A549 (cell line): ENCODE results near the gene NDUFA12. TPM values are rescaled to one million over a fixed set of nuclear protein-coding genes. Genes with fewer than 3 reads are reported as not detected.

Experiments
- ATAC-seq, 2 experiments: fragments of 200-7000 bp in 1 of 2; fragments of >200 bp in 1 of 2; cut with Nextera tagmentation in 1 of 2; cut with Tn5 transposase in 1 of 2; 3 replicates each; pipeline versions ENCODE4 v1.8.0 to v1.9.1; 2018 to 2020; ENCODE audit warnings: mild to moderate bottlenecking in 1 of 2, moderate library complexity in 1 of 2
- CTCF ChIA-PET: fragments of 300-600 bp; sonication (Branson Sonifier 250); formaldehyde crosslinking; extraction: SDS; loops from one replicate; lab custom pipeline; 2021; ENCODE audit warnings: antibody characterized with exemption, inconsistent platforms; lab: Yijun Ruan, JAX
- POLR2A ChIA-PET: fragments of 350-600 bp; formaldehyde crosslinking; extraction: SDS; loops from one replicate; lab custom pipeline; 2021; ENCODE audit warnings: antibody characterized with exemption, inconsistent platforms; lab: Yijun Ruan, JAX
- DNase-seq, 2 experiments: peaks; one replicate each; pipeline versions ENCODE4 v3.0.0 to v3.0.0-alpha.2; 2011 to 2016; ENCODE audit warnings: low read depth in 1 of 2, low spot score in 1 of 2
- FAIRE-seq: peaks from 2 replicates; lab custom pipeline; 2011; peaks lifted over from hg19 to GRCh38; lab: Jason Lieb, UNC
- H3K27ac ChIP-seq, 2 experiments: fragments of >200 bp; sonication (Bioruptor Twin); formaldehyde crosslinking; 3 replicates each; pipeline ENCODE4 v1.5.1; 2016 to 2017
- H3K4me1 ChIP-seq: fragments of >200 bp; sonication (Bioruptor Twin); formaldehyde crosslinking; 3 replicates; pipeline ENCODE4 v1.6.1; 2016
- H3K4me2 ChIP-seq: fragments of >200 bp; sonication (Bioruptor Twin); formaldehyde crosslinking; 3 replicates; pipeline ENCODE4 v1.6.1; 2016
- H3K4me3 ChIP-seq: fragments of >200 bp; sonication (Bioruptor Twin); formaldehyde crosslinking; 3 replicates; pipeline ENCODE4 v1.5.1; 2016
- H3K9me3 ChIP-seq: fragments of >200 bp; sonication (Bioruptor Twin); formaldehyde crosslinking; 3 replicates; pipeline ENCODE4 v1.6.1; 2016
- BHLHE40 ChIP-seq: IDR thresholded peaks from 2 replicates; pipeline ENCODE4 v1.6.1; 2012; ENCODE audit warnings: low read depth, low read length, inconsistent platforms
- CBX2 ChIP-seq: fragments of 200-600 bp; sonication (generic); IDR thresholded peaks from 2 replicates; pipeline ENCODE4 v1.6.1; 2016; ENCODE audit warnings: low read depth, mild to moderate bottlenecking, borderline replicate concordance
- CHD2 ChIP-seq: fragments of 150-350 bp; IDR thresholded peaks from 2 replicates; pipeline ENCODE4 v1.6.1; 2014; ENCODE audit warnings: low read length; ENCODE audit not compliant: partially characterized antibody
- EHMT2 ChIP-seq: fragments of 200-600 bp; sonication (generic); IDR thresholded peaks from 2 replicates; pipeline ENCODE4 v1.6.1; 2016; ENCODE audit warnings: antibody characterized with exemption, low read depth, mild to moderate bottlenecking, moderate library complexity
- EP300 ChIP-seq, 2 experiments: fragments of >200 bp; sonication (Bioruptor Twin); formaldehyde crosslinking; IDR thresholded peaks; 2 replicates in 1 of 2; 3 replicates in 1 of 2; pipeline ENCODE4 v1.6.1; 2016 to 2017
- FOXS1 ChIP-seq: fragments of 250-450 bp; sonication (Bioruptor Pico); IDR thresholded peaks from 2 replicates; pipeline ENCODE4 v1.5.0; 2020; ENCODE audit warnings: mild to moderate bottlenecking, moderate library complexity
- HEYL ChIP-seq: fragments of 250-450 bp; sonication (Bioruptor Pico); IDR thresholded peaks from 2 replicates; pipeline ENCODE4 v1.8.0; 2021; ENCODE audit warnings: mild to moderate bottlenecking, moderate library complexity
- HOXB5 ChIP-seq: fragments of 250-450 bp; sonication (Bioruptor Pico); IDR thresholded peaks from 2 replicates; pipeline ENCODE4 v1.5.0; 2020; ENCODE audit warnings: mild to moderate bottlenecking, moderate library complexity
- KDM5A ChIP-seq: fragments of 200-600 bp; sonication (generic); IDR thresholded peaks from 2 replicates; pipeline ENCODE4 v1.6.1; 2016; ENCODE audit warnings: antibody characterized with exemption, mild to moderate bottlenecking
- MAFK ChIP-seq: fragments of 450-650 bp; IDR thresholded peaks from 2 replicates; pipeline ENCODE4 v1.6.1; 2014; ENCODE audit not compliant: partially characterized antibody
- PHF8 ChIP-seq: fragments of 200-600 bp; sonication (generic); IDR thresholded peaks from 2 replicates; pipeline ENCODE4 v1.6.1; 2016; ENCODE audit warnings: low read depth, mild to moderate bottlenecking, antibody characterized with exemption, moderate library complexity, borderline replicate concordance
- POLR2A ChIP-seq: IDR thresholded peaks from 2 replicates; pipeline ENCODE4 v1.6.1; 2012; ENCODE audit warnings: mild to moderate bottlenecking, low read length
- POLR2AphosphoS2 ChIP-seq: conservative IDR thresholded peaks from 2 replicates; pipeline ENCODE4 v1.6.1; 2012; ENCODE audit warnings: low read length, improper control_type of control experiment, inconsistent platforms
- RAD21 ChIP-seq, 2 experiments: fragments of >200 bp in 1 of 2; sonication (Bioruptor Twin) in 1 of 2; formaldehyde crosslinking in 1 of 2; IDR thresholded peaks in 1 of 2; conservative IDR thresholded peaks in 1 of 2; 2 replicates in 1 of 2; 3 replicates in 1 of 2; pipeline ENCODE4 v1.6.1; 2012 to 2018; ENCODE audit warnings: inconsistent platforms in 1 of 2
- TP53 ChIP-seq: fragments of 250-450 bp; sonication (Bioruptor Pico); IDR thresholded peaks from 2 replicates; pipeline ENCODE4 v1.5.0; 2021; ENCODE audit warnings: mild to moderate bottlenecking, moderate library complexity
- ZC3H11A ChIP-seq: fragments of 450-650 bp; IDR thresholded peaks from 2 replicates; pipeline ENCODE4 v1.6.1; 2014; ENCODE audit warnings: antibody characterized with exemption, mild to moderate bottlenecking
- ZSCAN20 ChIP-seq: fragments of 250-450 bp; sonication (Bioruptor Pico); IDR thresholded peaks from 2 replicates; pipeline ENCODE4 v1.8.0; 2022; ENCODE audit warnings: mild to moderate bottlenecking, moderate library complexity
- WGBS: methylation state at CpG from one replicate; pipeline ENCODE4 v1.1.6; 2017; ENCODE audit errors: missing lambda C conversion rate; 5-methylcytosine and 5-hydroxymethylcytosine counted together
- polyA plus RNA-seq, 4 experiments: library from polyadenylated mRNA; depleted of rRNA in 3 of 4; stranded (reverse); fragments of >200 nt; fragmentation: RNase III in 1 of 4; extraction: RNeasy Plus Mini Kit Qiagen cat#74134 plus additional on column Dnase treatment in 1 of 4; gene quantifications; 2 replicates in 3 of 4; 3 replicates in 1 of 4; pipeline ENCODE4 v1.2.3, GENCODE V29; 2011 to 2017
- TF ChIP-seq, protein P1 (sequence below): fragments of >200 bp; sonication (Bioruptor Twin); formaldehyde crosslinking; IDR thresholded peaks from 2 replicates; pipeline ENCODE4 v1.6.1; 2016
- TF ChIP-seq, protein P2 (sequence below): fragments of >200 bp; sonication (Bioruptor Twin); formaldehyde crosslinking; IDR thresholded peaks from 3 replicates; pipeline ENCODE4 v1.6.1; 2016
- TF ChIP-seq, protein P3 (sequence below): IDR thresholded peaks from 2 replicates; pipeline ENCODE4 v1.6.1; 2012; ENCODE audit warnings: low read depth, borderline replicate concordance
- TF ChIP-seq, protein P4 (sequence below): fragments of >200 bp; sonication (Bioruptor Twin); formaldehyde crosslinking; IDR thresholded peaks from 3 replicates; pipeline ENCODE4 v1.5.1; 2016
- TF ChIP-seq, protein P5 (sequence below): fragments of 250-450 bp; sonication (Bioruptor Pico); IDR thresholded peaks from 2 replicates; pipeline ENCODE4 v1.5.0; 2021; ENCODE audit warnings: mild to moderate bottlenecking, moderate library complexity, borderline replicate concordance
- TF ChIP-seq, protein P6 (sequence below): fragments of 150-350 bp; IDR thresholded peaks from 2 replicates; pipeline ENCODE4 v1.6.1; 2014; ENCODE audit warnings: low read depth, mild to moderate bottlenecking, low read length
- TF ChIP-seq, protein P7 (sequence below): fragments of 450-650 bp; IDR thresholded peaks from 2 replicates; pipeline ENCODE4 v1.6.1; 2014; ENCODE audit warnings: antibody characterized with exemption

Gene NDUFA12
- polyA plus RNA-seq, 2 of the 4 experiments (the other 2 are of a cell fraction): 207 to 257 TPM

DNA sequence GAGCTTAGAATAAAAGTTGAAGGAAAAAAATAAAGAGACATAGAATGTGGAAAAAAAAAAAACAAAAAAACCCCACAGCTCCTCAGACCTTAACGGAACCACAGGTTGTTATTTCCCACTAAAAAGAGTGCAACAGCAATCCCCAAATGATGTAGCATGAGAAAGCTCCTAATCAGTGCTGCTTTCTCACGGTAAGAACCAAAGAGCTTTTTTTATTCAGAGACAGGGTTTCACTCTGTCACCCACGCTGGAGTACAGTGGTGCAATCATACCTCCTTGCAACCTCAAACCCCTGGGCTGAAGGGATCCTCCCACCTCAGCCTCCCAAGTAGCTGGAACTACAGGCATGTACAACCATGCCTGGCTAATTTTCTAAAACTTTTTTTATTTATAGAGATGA, 13.3 kb downstream of the NDUFA12 start:
- Histone ChIP-seq H3K4me2 (no peak overlapping the region), H3K4me1 (peaks cover 11% of the 10 kb centered on the region), H3K27ac (no peak overlapping the region), H3K4me3 (no peak overlapping the region), H3K9me3 (no peaks in the 10 kb centered on the region)
- ChIA-PET POLR2A (interaction anchor here (2.2 kb wide), 1 partner anchor 13 kb away, joined by 10 read pairs; the partner anchor contains the start of gene NDUFA12), CTCF (interaction anchor here (1.1 kb wide), 2 partner anchors 9 to 13 kb away, joined by 3 to 5 read pairs; partner anchors contain the start of gene NDUFA12)
- FAIRE-seq (no peak), DNase-seq (no peak), ATAC-seq (no peak)
- 86% methylated on average over 3 of the region's 3 CpGs for WGBS
- TF ChIP-seq ZSCAN20: no peak
- TF ChIP-seq, protein P1, sequence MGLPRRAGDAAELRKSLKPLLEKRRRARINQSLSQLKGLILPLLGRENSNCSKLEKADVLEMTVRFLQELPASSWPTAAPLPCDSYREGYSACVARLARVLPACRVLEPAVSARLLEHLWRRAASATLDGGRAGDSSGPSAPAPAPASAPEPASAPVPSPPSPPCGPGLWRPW: no peak
- TF ChIP-seq, protein P2, sequence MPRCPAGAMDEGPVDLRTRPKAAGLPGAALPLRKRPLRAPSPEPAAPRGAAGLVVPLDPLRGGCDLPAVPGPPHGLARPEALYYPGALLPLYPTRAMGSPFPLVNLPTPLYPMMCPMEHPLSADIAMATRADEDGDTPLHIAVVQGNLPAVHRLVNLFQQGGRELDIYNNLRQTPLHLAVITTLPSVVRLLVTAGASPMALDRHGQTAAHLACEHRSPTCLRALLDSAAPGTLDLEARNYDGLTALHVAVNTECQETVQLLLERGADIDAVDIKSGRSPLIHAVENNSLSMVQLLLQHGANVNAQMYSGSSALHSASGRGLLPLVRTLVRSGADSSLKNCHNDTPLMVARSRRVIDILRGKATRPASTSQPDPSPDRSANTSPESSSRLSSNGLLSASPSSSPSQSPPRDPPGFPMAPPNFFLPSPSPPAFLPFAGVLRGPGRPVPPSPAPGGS: no peak
- TF ChIP-seq CHD2: no peak
- TF ChIP-seq KDM5A: no peak
- TF ChIP-seq EHMT2: no peak
- TF ChIP-seq RAD21 (conservative IDR thresholded peaks at IDR 0.05 in 1 of 2, IDR thresholded peaks at IDR 0.05 in 1 of 2): no peak
- TF ChIP-seq BHLHE40: no peak
- no peak for TF ChIP-seq EP300 (IDR thresholded peaks at IDR 0.05)

DNA sequence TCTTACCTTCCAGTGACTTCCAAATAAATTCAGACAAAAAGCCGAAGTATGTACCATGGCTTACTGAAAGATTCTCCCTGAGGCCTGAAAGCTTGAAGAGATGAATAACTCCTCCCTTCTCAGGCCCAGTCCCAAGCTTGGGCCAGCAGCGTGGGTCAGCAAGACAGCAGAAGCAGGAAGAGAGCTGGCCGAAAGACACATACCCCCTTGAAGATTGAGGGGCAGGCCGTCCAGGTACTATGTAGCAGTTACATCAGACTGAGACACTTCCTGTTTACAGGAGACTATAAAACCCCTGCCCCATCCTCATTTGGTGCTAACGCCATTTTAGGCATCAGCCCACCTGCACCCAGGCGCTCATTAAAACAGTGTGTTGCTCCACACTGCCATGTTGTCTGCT, 15.0 kb downstream of the NDUFA12 start:
- no peak for ATAC-seq
- FAIRE-seq: no peak
- ChIA-PET CTCF (no interaction called here), POLR2A (interaction anchor here (2.2 kb wide), 1 partner anchor 15 kb away, joined by 10 read pairs; the partner anchor contains the start of gene NDUFA12)
- Histone ChIP-seq H3K4me1 (no peaks in the 10 kb centered on the region), H3K4me2 (no peak overlapping the region), H3K9me3 (no peaks in the 10 kb centered on the region), H3K27ac (no peak overlapping the region), H3K4me3 (no peak overlapping the region)
- TF ChIP-seq, protein P3, sequence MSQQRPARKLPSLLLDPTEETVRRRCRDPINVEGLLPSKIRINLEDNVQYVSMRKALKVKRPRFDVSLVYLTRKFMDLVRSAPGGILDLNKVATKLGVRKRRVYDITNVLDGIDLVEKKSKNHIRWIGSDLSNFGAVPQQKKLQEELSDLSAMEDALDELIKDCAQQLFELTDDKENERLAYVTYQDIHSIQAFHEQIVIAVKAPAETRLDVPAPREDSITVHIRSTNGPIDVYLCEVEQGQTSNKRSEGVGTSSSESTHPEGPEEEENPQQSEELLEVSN: no peak
- TF ChIP-seq HEYL (CRISPR knock-in tag): no peak
- DNase-seq: no peak
- 96% methylated on average over 6 of the region's 6 CpGs for WGBS

DNA sequence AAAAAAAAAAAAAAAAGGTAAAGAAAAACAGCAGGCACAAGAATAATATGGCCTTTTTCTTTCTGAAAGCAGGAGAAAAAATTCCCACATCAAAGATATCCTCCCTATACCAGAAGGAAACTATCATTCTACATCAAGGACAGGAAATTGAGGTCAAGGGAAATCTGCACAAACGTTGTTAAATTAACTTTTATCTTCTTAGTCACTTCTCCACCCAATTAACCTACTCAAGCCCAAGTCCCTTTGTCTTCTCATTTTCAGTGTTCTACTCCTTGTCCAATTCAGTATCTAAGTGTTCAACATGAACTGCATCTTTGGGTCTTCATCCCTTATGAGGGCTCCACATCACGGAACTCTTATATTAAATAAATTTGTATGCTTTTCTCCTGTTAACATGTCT, 15.7 kb downstream of the NDUFA12 start:
- no peaks in the 10 kb centered on the region for H3K4me1 ChIP-seq
- H3K27ac ChIP-seq: no peak overlapping the region
- TF ChIP-seq POLR2A (no peak), CBX2 (no peak), POLR2AphosphoS2 (no peak), HOXB5 (CRISPR knock-in tag) (no peak), MAFK (no peak), ZC3H11A (no peak), PHF8 (no peak), FOXS1 (CRISPR knock-in tag) (no peak), HEYL (CRISPR knock-in tag) (no peak), TP53 (CRISPR knock-in tag) (no peak), EP300 (IDR thresholded peaks at IDR 0.05) (no peak)
- TF ChIP-seq, protein P4, sequence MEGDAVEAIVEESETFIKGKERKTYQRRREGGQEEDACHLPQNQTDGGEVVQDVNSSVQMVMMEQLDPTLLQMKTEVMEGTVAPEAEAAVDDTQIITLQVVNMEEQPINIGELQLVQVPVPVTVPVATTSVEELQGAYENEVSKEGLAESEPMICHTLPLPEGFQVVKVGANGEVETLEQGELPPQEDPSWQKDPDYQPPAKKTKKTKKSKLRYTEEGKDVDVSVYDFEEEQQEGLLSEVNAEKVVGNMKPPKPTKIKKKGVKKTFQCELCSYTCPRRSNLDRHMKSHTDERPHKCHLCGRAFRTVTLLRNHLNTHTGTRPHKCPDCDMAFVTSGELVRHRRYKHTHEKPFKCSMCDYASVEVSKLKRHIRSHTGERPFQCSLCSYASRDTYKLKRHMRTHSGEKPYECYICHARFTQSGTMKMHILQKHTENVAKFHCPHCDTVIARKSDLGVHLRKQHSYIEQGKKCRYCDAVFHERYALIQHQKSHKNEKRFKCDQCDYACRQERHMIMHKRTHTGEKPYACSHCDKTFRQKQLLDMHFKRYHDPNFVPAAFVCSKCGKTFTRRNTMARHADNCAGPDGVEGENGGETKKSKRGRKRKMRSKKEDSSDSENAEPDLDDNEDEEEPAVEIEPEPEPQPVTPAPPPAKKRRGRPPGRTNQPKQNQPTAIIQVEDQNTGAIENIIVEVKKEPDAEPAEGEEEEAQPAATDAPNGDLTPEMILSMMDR: no peak
- TF ChIP-seq, protein P5, sequence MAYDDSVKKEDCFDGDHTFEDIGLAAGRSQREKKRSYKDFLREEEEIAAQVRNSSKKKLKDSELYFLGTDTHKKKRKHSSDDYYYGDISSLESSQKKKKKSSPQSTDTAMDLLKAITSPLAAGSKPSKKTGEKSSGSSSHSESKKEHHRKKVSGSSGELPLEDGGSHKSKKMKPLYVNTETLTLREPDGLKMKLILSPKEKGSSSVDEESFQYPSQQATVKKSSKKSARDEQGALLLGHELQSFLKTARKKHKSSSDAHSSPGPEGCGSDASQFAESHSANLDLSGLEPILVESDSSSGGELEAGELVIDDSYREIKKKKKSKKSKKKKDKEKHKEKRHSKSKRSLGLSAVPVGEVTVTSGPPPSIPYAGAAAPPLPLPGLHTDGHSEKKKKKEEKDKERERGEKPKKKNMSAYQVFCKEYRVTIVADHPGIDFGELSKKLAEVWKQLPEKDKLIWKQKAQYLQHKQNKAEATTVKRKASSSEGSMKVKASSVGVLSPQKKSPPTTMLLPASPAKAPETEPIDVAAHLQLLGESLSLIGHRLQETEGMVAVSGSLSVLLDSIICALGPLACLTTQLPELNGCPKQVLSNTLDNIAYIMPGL (CRISPR knock-in tag): no peak
- TF ChIP-seq, protein P6, sequence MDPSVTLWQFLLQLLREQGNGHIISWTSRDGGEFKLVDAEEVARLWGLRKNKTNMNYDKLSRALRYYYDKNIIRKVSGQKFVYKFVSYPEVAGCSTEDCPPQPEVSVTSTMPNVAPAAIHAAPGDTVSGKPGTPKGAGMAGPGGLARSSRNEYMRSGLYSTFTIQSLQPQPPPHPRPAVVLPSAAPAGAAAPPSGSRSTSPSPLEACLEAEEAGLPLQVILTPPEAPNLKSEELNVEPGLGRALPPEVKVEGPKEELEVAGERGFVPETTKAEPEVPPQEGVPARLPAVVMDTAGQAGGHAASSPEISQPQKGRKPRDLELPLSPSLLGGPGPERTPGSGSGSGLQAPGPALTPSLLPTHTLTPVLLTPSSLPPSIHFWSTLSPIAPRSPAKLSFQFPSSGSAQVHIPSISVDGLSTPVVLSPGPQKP: no peak
- TF ChIP-seq, protein P7, sequence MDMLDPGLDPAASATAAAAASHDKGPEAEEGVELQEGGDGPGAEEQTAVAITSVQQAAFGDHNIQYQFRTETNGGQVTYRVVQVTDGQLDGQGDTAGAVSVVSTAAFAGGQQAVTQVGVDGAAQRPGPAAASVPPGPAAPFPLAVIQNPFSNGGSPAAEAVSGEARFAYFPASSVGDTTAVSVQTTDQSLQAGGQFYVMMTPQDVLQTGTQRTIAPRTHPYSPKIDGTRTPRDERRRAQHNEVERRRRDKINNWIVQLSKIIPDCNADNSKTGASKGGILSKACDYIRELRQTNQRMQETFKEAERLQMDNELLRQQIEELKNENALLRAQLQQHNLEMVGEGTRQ: no peak
- no peak overlapping the region for H3K4me3 ChIP-seq
- POLR2A ChIA-PET: no interaction called here
- CTCF ChIA-PET: no interaction called here
- ATAC-seq (no peak), FAIRE-seq (no peak), DNase-seq (no peak)
- H3K9me3 ChIP-seq: no peaks in the 10 kb centered on the region
- WGBS: 76% methylated on average over 2 of the region's 2 CpGs
- H3K4me2 ChIP-seq: no peak overlapping the region
